Measurements from ENCODE around the gene HMX2. TPM values are rescaled to one million over a fixed set of nuclear protein-coding genes. Genes with fewer than 3 reads are reported as not detected.

The HMX2 gene
- total and polyA plus RNA-seq, 2 of the 8 experiments (the other 6 are each of a cell fraction or from before 2014, with no cell fraction given), result 2.0 to 2.7 TPM

- TF ChIP-seq MAX (IDR thresholded peaks at IDR 0.05) (no peak), GTF2F1 (IDR thresholded peaks at IDR 0.05; ENCODE audit: borderline replicate concordance, low read depth, low read length) (no peak), E2F6 (IDR thresholded peaks at IDR 0.05) (no peak), SP2 (IDR thresholded peaks at IDR 0.05; ENCODE audit: low read length) (no peak), SIX5 (IDR thresholded peaks at IDR 0.05; ENCODE audit: low read depth, low read length) (no peak), HDAC6 (IDR thresholded peaks at IDR 0.05; ENCODE audit: low read depth, low read length) (no peak)
These were observed 47.7 kb upstream of the HMX2 start (continued) for GRCh38 chr10:123100030-123100762.
